Activated CD4-positive, alpha-beta T cell treated with anti-CD3 and anti-CD28 coated beads for 24 hours (primary cell): ENCODE results near the gene ST14.
"Not testable (repeated sequence)": the region's sequence is repeated elsewhere in the genome, so short reads cannot be mapped to it uniquely, and the experiment has no call there.

ENCODE experiments used
- DNase-seq, 2 donors: peaks; one replicate each; pipeline ENCODE4 v3.0.0-alpha.2; 2020; ENCODE audit warnings: low read depth in 2 of 2

Gene ST14

DNA sequence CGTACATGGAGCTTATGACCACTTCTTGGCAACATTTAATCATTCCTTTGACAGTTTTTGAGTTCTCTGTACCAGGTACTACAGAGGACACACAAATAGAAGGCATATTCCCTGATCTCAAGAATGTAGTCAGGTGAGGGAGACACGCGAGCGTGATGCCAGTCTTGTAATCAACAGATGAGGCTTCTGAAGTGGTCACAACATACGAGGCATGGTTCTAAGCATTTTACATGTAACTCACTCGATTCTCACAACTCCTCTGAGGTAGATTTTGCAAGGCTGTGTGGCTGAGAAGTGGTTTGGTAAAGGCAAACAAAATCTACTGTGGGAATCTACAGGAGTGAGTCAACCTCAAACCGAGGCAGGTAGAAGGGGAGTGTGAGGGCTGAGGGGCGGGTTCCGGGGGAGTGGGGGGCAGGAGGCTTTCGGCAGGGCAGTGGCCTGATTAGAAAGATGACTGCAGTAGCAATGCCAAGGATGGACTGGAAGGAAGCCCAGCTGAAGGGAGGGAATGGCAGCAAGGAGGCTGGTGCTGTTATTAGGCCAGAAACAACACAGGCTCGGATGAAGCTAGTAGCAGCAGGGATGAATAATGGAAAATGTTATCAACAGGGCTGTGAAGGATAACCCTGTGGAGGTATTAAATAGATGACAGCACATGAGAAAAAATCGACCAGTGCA is 63.8 kb downstream of the ST14 start:
- no peak for DNase-seq

DNA sequence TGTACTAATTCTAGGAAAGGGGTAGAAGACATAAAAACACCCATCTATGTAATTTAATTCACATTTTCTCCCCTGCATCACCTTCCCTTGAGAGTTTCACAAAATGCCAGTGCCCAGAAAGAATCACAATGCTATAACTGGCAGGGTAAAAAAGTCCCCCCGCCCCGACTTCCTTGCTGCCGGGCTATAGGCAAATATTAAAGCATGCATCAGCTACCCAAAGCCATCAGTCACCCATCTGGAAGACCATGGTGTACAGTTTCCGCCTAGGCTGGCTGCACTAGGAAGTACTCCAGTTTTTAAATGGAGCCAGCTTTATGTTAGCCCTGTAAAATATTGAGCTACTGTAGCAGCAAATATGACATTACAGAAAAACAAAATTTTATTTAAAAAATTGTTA is 67.8 kb downstream of the ST14 start:
- DNase-seq, result no peak

DNA sequence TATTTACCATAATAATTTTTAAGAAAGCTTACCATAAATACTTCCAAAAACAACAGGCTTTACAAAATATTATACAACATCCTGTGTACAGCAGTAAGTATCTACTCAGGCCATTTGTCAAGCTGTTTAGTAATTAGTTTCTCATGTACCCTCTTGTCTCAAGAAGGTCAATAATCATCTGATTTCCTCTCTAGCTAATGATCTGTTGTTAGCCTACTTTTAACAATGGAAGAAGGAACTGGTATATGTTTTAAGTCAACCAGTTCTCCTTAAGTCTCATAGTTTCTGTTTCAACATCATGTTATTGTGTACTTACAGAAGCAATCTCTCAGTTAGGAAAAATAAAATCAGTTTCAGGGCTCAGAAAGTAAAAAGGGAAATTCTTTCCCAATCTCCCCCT is 73.9 kb downstream of the ST14 start:
- not testable (repeated sequence) for DNase-seq

DNA sequence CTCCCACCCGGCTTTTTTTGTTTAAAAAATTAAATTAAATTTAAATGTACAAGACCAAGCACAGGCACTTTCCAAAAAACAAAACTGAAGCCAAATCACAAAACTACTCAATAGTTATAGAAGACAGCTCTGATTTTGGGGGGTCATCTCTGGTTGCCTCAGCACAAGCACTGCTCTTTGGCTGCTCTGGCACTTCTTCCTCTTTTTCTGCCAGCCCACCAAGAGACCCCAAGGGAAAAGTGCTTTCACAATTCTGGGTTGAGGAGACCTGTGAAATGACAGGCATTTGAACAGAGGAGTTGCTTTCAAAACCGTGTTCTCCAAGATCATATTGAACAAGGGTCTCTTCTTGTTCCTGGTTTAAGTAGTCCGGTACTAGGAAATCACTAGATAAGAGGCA is 74.3 kb downstream of the ST14 start:
- DNase-seq, result not testable (repeated sequence)

DNA sequence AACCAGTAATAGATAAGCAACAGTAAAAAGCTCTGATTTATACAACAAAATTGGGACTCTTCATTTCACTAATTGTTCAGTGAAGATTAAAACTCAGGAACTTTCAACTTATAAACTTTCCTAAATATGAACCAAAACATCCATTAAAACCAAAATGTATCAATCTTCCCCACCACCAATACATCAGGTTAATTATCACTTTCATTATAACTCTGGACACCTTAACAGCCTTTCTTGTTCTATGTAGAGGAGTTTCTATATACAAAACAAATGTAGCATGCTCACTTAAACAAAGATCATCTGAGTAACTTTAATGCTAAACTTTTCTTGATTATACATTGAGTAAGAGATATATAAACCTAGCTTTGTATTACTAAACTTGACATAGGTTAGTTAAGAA is 74.7 kb downstream of the ST14 start:
- no peak for DNase-seq

DNA sequence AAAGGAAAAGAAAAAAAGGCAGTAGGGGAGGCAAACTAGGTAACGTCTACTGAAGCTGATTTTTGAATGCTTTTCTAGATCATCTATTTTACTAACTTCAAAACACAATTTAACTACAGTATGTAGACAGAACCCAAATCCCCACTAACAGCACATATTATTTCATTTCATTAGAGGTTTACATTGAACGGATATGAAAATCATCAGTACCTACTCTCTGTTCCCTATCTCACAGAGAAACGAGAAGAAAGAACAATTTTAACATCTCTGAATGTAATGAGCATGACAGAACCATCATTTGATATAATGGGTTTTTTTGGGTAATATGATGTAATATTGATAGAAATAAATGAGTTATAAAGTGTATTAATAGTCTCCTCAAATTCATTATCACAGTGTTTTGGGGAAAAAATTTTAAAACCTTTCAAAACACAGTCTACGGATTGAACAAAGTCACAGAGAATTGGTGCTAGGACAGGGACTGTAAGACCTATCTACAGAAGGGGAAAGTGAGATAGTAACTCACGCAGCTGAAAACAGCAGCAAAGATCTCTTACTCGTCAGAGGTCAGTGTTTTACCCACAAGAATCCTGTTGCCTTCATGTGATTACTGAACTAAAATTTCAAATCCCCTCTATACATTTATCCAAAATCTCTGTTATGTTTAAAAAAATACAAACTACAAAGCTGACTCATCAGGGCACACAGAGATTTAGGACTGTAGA is 77.9 kb downstream of the ST14 start:
- no peak for DNase-seq

DNA sequence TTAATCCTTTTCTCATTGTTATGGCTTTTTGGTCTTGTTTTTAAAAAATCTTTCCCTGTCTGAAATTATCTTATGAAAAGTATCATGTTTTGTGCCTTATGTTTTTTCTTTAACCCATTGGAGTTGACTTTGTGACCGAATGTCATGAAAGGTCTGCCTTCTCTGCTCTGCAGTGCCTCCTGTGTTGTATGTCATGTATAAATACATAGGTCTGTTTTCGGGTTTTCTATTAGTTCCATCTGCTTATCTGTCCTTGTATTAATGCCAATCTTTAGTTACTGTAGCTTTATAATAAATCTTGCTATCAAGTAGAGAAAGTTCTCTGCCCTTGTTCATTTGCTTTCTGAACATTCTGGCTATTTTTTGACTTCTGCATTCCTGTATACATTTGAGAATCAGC is 82.1 kb downstream of the ST14 start:
- DNase-seq, result no peak

DNA sequence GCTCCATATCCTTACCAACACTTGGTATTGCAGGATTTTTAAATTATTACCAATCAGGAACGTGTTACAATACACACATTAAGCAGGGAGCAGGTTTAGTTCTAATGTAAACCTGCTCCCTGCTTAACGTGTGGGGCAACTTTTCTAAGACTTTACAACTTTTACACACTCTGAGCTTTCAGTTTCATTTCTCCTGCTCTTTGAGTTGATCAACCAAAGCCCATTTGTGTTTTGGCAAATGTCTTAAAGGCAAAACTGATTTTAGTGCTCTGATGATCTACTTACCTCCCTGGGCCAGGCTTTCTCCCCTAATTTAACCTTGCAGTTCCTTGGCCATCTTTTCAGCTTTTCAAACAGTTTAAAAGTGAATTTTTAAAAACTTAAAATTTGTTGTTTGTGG is 84.2 kb downstream of the ST14 start:
- no peak for DNase-seq

DNA sequence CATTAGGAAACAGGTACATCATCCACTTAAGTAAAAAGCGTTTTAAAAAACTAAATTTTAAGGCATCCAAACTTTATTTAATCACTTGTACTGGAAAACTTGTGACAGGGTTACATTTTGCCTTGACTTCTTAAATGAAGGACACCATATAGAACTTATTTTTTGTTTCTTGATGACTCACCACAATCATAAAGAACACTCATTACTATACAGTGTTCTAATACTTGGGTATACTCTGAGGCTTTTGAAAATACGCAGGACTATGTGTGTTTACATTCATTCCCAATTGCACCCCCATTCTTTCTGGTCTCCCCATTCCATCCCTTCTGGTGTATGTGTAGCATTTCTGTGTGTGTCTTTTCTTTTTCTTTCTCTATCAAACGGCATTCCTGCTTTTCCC is 85.3 kb downstream of the ST14 start:
- no peak for DNase-seq

DNA sequence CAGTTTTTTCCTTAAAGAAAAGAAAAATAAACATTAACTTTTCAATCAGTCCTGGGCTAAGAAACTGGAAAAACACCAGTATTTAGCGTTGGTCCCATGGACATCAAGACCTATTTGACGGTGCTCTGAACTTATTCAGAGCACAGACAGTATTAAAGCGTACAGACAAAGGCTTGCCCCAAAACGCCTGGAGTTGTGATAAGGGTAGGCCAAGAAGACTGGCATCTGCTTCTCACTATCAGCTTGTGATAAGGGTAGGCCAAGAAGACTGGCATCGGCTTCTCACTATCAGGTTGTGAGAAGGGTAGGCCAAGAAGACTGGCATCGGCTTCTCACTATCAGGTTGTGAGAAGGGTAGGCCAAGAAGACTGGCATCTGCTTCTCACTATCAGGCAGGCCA is 85.8 kb downstream of the ST14 start:
- DNase-seq, result not testable (repeated sequence)

DNA sequence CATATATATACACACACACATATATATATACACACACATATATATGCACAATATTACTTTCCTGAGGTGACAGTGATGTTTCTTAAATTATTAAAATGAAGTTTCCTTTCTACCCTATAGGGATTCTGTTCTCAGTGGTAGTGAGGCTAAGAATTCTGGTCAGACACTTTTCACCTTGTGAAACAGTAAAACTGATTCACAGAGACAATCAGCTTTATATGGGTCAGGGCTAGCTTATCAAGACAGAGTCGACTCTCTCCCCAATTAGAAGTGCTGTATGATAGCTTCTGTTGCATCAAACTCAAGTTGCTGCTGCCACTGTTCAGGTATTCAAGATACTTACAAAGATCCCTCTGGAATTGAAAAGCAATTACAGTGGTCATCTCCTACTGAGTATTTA is 86.7 kb downstream of the ST14 start:
- DNase-seq, result no peak

DNA sequence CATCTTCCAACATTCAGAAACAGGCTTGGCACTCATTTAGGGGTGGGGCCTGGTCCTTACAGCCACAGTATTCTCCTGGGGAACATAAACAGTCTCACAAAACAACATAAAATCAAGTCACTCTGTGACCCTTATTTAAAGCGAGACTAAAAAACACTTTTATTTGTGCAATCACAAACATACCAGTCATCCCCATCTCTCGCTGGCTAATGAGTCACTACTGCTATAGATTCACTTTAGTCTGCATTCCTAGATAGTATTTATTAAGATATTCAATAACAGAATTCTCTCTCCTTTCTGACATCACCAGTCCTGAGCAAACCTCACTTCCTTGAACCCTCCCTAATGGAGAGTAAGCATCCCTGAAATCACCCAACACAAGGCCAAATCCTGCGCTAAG is 87.2 kb downstream of the ST14 start:
- no peak for DNase-seq

DNA sequence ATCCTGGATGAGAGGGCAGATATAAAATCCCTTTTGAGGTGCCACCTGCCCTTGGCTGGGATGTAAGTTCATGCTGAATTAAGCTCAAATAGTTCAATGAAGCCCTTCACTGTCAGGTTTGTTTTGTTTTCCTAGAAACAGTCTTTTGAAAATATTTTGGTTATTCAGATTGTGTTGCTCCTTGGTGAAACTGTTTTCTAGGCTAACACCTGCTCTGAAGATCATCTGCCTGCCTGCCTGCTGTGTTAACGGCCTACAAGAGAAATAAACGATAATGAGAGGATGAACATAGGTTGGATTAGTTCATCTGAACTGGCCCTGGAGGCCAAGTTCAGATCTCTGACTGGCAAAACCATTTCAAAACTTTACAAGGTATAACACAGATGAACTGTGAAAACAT is 87.7 kb downstream of the ST14 start:
- DNase-seq, result no peak

DNA sequence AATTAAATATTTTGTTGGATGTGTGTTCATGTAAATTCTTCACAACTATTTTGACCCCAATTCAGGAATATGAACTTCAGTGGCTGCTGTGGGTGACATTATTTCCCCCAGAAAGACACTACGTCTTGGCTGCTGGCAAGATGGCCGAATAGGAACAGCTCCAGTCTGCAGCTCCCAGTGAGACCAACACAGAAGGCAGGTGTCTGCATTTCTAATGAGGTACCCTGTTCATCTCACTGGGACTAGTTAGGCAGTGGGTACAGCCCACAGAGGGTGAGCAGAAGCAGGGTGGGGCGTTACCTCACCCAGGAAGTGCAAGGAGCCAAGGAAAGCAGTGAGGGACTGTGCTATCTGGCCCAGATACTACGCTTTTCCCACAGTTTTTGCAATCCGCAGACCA is 89.8 kb downstream of the ST14 start:
- DNase-seq, result no peak

DNA sequence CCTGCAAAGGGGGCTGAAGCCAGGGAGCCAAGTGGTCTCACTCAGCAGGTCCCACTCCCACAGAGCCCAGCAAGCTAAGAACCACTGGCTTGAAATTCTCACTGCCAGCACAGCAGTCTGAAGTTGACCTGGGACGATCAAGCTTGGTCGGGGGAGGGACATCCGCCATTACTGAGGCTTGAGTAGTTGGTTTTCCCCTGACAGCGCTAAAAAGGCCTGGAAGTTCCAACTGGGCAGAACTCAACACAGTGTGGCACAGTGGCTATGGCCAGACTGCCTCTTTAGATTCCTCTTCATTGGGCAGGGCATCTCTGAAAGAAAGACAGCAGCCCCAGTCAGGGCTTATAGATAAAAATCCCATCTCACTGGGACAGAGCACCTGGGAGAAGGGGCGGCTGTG is 90.3 kb downstream of the ST14 start:
- not testable (repeated sequence) for DNase-seq

DNA sequence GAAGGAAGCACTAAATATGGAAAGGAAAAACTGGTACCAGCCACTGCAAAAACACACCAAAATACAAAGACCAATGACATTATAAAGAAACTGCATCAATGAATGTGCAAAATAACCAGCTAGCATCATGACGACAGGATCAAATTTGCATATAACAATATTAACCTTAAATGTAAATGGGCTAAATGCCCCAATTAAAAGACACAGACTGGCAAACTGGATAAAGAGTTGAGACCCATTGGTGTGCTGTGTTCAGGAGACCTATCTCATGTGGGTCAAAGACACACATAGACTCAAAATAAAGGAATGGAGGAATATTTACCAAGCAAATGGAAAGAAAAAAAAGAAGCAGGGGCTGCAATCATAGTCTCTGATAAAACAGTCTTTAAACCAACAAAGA is 92.2 kb downstream of the ST14 start:
- not testable (repeated sequence) for DNase-seq
